ENCODE results near the gene DNAI2.

DNA sequence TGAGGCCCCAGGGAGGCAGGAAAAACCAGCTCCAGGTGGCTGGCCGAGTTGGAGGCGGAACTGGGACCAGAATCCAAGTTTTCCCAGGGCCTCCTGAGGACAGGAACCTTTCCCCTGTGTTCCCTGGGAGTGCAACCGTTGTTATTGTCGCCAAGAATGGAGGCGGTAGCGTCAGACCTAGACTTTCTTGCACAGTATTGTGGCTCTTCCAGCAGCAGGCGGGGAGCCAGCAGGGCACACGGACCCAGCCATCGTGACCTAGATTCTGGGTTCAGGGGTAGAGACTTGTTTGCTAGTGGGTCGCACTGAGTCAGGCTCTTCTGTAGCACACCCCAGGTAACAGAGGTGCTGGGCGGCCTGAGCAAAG, 51.3 kb downstream of the DNAI2 start:
- TF ChIP-seq, protein P1, sequence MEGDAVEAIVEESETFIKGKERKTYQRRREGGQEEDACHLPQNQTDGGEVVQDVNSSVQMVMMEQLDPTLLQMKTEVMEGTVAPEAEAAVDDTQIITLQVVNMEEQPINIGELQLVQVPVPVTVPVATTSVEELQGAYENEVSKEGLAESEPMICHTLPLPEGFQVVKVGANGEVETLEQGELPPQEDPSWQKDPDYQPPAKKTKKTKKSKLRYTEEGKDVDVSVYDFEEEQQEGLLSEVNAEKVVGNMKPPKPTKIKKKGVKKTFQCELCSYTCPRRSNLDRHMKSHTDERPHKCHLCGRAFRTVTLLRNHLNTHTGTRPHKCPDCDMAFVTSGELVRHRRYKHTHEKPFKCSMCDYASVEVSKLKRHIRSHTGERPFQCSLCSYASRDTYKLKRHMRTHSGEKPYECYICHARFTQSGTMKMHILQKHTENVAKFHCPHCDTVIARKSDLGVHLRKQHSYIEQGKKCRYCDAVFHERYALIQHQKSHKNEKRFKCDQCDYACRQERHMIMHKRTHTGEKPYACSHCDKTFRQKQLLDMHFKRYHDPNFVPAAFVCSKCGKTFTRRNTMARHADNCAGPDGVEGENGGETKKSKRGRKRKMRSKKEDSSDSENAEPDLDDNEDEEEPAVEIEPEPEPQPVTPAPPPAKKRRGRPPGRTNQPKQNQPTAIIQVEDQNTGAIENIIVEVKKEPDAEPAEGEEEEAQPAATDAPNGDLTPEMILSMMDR (IDR thresholded peaks at IDR 0.05), result no peak
- TF ChIP-seq POLR2A (IDR thresholded peaks at IDR 0.05), result no peak
- TF ChIP-seq EP300 (IDR thresholded peaks at IDR 0.05), result no peak

Data from sigmoid colon (tissue), 4 donors.